K562 (cell line): Measurements from ENCODE around the gene TTC39C.

Experiments
- CEBPB ChIP-seq: fragments of 450-650 bp; IDR thresholded peaks from 2 replicates; pipeline ENCODE4 v1.6.1; 2016; ENCODE audit warnings: missing genetic modification characterization, missing compliant biosample characterization
- HDGF ChIP-seq: fragments of 450-650 bp; IDR thresholded peaks from 2 replicates; pipeline ENCODE4 v1.6.1; 2016
- HEY1 ChIP-seq: fragments of 250-450 bp; sonication (Bioruptor Pico); IDR thresholded peaks from 2 replicates; pipeline ENCODE4 v1.5.0; 2020; ENCODE audit warnings: mild to moderate bottlenecking, moderate library complexity, borderline replicate concordance
- LARP7 ChIP-seq: fragments of 450-650 bp; IDR thresholded peaks from 2 replicates; pipeline ENCODE4 v1.6.1; 2016
- RAD21 ChIP-seq, 2 experiments: fragments of 250-450 bp in 1 of 2; fragments of 450-650 bp in 1 of 2; sonication (Bioruptor Pico) in 1 of 2; formaldehyde crosslinking in 1 of 2; IDR thresholded peaks in 1 of 2; conservative IDR thresholded peaks in 1 of 2; 2 replicates each; pipeline versions ENCODE4 v1.4.0 to v1.8.0; 2020 to 2022; ENCODE audit warnings: mild to moderate bottlenecking in 2 of 2, moderate library complexity in 1 of 2
- TAF15 ChIP-seq: fragments of 200-400 bp; formaldehyde crosslinking; IDR thresholded peaks from 2 replicates; pipeline ENCODE4 v1.6.1; 2017; ENCODE audit warnings: mild to moderate bottlenecking, low read depth, low read length, moderate library complexity
- ZBTB7A ChIP-seq: IDR thresholded peaks from 2 replicates; pipeline ENCODE4 v1.6.1; 2011; ENCODE audit warnings: low read depth, mild to moderate bottlenecking, low read length, moderate library complexity, borderline replicate concordance; ENCODE audit not compliant: control insufficient read depth
- ZFP36 ChIP-seq: fragments of 150-350 bp; IDR thresholded peaks from 2 replicates; pipeline ENCODE4 v1.6.1; 2018; ENCODE audit warnings: low read length, low read depth; ENCODE audit not compliant: partially characterized antibody
- ZNF282 ChIP-seq: sonication (generic); formaldehyde crosslinking; IDR thresholded peaks from 2 replicates; pipeline ENCODE4 v1.8.1; 2023; ENCODE audit warnings: missing genetic modification reagents
- ZNF3 ChIP-seq: fragments of 250-450 bp; sonication (Bioruptor Pico); IDR thresholded peaks from 2 replicates; pipeline ENCODE4 v1.5.0; 2021; ENCODE audit warnings: mild to moderate bottlenecking, moderate library complexity

GRCh38 chr18:24114924-24115549, 100.5 kb downstream of the TTC39C start:
- TF ChIP-seq TAF15 = no peak
- no peak for TF ChIP-seq HDGF
- no peak for TF ChIP-seq CEBPB (tag)
- no peak for TF ChIP-seq HEY1
- TF ChIP-seq ZNF282 (CRISPR knock-in tag) = no peak
- TF ChIP-seq RAD21 (CRISPR knock-in tag; conservative IDR thresholded peaks at IDR 0.05 in 1 of 2, IDR thresholded peaks at IDR 0.05 in 1 of 2) = no peak
- no peak for TF ChIP-seq ZBTB7A
- TF ChIP-seq ZFP36 = no peak
- TF ChIP-seq ZNF3 = no peak
- no peak for TF ChIP-seq LARP7
